AG10803 (cell line): ENCODE results near the gene RPS21.
A peak's percentile ranks its signal among the peaks of the same experiment; 100 is the strongest.

Experiments
- DNase-seq: peaks from one replicate; pipeline ENCODE4 v3.0.0; 2010; ENCODE audit warnings: low read depth
- H3K4me3 ChIP-seq: 2 replicates; pipeline ENCODE4 v1.5.1; 2011; ENCODE audit warnings: mild to moderate bottlenecking, low read length, control low read depth
- TF ChIP-seq, protein P1 (sequence below): conservative IDR thresholded peaks from 2 replicates; pipeline ENCODE4 v1.5.1; 2011; ENCODE audit warnings: mild to moderate bottlenecking, low read length, control low read depth, inconsistent platforms

The RPS21 gene

DNA sequence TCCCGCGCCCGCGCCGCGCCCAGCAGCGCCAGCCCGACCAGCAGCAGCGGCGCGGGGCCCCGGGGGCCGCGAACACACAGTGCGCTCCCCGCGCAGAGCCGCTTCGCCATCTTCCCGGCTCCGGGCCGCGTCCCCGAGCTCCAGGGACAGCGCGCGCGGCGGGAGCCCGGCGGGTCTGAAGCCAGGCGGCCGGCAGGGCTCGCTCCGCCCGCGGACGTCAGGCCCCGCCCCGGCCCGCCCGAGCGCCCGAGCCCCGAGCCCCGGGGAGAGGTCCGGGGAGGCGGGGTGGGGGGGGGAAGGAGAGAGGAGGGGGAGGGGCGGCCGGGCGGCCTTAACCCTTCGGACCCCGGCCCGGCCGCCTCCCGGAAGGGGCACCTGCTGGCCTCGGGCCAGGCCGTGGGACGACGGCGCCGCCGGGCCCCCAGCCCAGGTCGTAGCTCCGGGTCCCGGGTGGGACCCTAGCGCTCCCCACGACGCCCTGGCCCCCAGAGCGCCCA, 19.7 kb upstream of the RPS21 start, which contains the start of gene LAMA5:
LAMA5 (minus strand) TSS at position 177 of the 497 bp plus-strand sequence; CDS start at position 110, 67 bp downstream.
- no peak for DNase-seq

DNA sequence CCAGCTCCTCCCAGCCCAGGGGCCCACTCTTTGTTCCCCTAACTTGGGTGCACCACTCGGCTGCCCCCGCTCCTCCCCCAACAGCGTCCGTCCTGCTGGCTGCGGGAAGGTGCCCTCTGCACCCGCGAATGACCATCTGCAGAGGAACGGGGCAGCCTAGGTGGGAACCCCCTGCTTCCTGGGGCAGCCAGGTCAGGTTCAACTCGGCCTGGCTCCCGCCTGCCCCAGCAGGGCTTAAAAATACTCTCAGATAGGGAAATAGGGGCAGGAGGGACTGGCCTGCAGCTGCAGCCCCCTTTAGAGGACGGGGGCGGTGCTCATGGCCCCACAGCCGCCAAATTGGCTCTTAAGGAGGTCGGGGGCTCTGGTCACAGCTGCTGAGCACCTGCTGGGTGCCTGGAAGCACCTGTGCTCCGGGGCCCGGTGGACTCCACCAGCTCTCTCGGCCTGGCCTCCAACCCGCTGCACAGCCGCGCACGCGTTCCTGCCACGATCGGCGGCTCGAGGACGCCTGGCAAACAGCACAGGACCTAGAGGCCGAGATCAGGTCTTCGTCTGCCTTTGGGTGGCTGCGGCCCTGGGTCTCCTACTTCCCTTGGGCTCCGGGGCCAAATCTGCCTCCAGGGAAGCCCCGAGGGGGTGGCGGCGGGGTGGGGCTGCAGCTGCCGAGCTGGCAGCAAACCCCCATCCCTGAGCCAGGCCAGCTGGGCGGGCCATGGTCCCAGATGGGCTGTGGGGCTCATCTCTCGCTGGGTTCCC, 19.1 kb upstream of the RPS21 start:
- TF ChIP-seq, protein P1, sequence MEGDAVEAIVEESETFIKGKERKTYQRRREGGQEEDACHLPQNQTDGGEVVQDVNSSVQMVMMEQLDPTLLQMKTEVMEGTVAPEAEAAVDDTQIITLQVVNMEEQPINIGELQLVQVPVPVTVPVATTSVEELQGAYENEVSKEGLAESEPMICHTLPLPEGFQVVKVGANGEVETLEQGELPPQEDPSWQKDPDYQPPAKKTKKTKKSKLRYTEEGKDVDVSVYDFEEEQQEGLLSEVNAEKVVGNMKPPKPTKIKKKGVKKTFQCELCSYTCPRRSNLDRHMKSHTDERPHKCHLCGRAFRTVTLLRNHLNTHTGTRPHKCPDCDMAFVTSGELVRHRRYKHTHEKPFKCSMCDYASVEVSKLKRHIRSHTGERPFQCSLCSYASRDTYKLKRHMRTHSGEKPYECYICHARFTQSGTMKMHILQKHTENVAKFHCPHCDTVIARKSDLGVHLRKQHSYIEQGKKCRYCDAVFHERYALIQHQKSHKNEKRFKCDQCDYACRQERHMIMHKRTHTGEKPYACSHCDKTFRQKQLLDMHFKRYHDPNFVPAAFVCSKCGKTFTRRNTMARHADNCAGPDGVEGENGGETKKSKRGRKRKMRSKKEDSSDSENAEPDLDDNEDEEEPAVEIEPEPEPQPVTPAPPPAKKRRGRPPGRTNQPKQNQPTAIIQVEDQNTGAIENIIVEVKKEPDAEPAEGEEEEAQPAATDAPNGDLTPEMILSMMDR, result no peak
- no peak overlapping the region for H3K4me3 ChIP-seq
- DNase-seq, result no peak

More for the DNA sequence above, 19.7 kb upstream of the RPS21 start, which contains the start of gene LAMA5:
- TF ChIP-seq, protein P1, result no peak
- H3K4me3 ChIP-seq, result peak within 1 kb of the TSS; percentile 46

DNA sequence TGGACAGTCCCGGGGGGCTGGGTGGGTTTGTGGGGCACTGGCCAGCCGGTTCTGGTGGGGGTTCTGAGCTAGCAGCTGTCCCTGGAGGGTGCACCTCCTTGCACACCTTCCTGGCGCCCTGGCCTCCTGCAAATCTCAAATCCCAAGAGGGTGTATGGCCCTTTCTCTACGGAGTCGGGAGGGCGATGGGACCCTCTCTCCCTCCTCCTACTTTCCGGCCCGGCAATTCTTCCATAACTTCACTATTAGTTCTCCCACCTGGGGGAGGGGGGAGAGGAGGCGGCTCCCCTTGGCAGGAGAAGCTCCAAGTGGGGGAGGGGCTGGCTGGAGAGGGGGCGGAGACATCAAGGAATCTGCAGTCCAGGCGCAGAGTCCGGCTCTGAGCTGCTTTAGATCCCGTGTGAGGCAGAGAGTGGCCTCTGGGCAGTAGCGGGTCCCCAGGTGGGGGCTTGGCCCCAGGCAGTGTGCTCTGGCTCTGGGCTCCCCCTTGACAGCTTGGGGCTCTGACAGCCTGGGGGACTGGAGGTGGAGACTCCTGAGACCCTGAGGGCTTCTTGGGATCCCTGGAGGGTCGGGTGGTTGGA, 18.4 kb upstream of the RPS21 start:
- H3K4me3 ChIP-seq, result no peak overlapping the region
- no peak for DNase-seq
- TF ChIP-seq, protein P1, result no peak

DNA sequence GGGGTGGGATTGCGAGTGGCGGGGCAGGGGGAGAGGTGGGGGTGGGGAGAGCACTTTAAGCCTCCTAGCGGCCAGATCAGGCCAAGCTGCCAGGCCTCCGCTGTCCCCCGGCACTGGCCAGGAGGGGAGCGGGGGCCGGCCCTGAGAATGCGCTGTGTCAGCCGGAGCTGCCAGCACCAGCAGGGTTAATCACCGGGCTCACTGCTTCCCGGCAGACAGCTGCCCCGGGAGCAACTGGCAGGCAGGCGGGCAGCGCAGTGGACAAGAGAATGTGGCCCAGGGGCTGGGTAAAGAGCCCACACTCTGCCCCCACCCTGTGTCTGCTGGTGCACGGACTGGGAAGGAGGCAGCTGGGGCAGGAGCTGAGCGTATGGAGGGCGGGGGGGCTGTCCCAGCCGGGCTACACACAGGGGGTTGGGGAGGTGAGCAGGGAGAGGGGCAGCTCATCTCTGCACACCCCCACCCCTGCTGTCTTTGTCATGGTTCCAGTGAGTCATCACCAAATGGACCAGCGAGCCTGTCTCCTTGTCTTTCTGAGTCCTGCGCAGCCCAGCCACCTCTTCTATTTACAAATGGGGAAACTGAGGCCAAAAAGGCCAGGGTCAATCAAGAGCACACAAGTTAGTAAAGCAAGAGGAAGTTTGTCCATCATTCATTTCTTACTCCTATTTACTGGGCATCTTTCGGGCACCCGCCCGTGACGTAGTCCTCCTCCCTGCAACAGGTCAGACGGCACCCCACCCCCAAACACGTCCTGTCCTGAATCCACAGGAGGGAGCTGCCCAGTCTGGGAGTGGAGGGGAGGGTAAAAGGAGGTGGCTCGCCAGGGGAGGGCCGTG, 17.7 kb upstream of the RPS21 start:
- TF ChIP-seq, protein P1, result peak; percentile 42
- DNase-seq, result no peak
- H3K4me3 ChIP-seq, result no peak overlapping the region

DNA sequence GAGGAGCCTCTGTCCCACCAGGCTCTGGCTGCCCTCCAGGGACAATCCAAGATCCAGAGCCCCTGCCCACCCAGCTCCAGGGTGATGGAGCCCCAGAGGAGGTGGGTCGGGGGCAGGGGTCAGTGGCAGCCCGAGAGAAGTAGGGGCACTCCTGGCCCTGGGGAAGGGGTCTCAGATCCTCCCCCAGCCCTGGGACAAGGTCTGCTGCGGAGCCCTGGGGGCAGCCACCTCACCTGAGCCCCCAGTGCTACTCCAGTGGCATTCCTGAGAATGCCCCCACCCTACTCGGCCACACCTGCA, 17.1 kb upstream of the RPS21 start:
- TF ChIP-seq, protein P1, result no peak
- H3K4me3 ChIP-seq, result no peak overlapping the region

DNA sequence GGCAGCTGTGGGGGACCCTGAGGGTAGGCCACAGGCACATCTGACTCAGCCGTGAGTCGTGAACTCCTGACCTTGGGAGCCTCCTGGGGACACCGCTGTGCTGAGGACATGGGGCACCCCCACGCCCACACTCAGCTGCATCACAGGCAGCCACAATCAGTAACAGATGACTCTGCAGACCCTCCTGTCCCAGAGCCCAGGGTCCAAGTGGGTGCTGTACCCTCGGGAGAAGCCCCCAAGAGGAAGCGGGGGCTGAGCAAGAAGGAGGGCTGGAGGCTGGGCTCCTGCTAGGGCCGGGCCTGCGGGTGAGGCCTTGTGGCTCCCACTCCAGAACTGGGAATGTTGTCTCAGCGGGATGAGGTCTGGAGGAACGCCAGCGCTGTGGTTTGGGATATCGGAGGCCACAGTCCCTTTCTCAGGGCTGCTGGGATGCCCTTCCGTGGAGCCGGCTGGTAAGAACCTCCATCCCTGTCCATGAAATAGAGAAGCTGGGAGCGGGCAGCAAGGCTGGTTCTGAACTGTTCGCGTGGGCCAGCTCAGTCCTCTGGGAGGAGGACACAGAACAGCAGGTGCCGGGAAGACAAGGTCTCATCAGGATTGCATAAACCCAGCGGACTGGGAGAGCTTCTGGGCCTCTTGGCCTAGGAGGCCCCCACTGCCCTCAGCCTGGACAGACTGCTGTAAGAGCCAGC, 16.6 kb upstream of the RPS21 start:
- peak; percentile 79 for DNase-seq
- H3K4me3 ChIP-seq, result no peak overlapping the region
- TF ChIP-seq, protein P1, result no peak

More for the DNA sequence above, 17.1 kb upstream of the RPS21 start:
- no peak for DNase-seq
